H9 (cell line): Measurements from ENCODE around the gene KLHL5. TPM values are rescaled to one million over a fixed set of nuclear protein-coding genes. Genes with fewer than 3 reads are reported as not detected.

Source experiments
- DNase-seq: peaks from one replicate; pipeline ENCODE4 v3.0.0-alpha.2; 2017
- H2AFZ ChIP-seq: one replicate; pipeline ENCODE4 v1.6.1; 2013; ENCODE audit warnings: mild to moderate bottlenecking, low read length, control low read depth, moderate library complexity
- H2AK5ac ChIP-seq: 2 replicates; pipeline ENCODE4 v1.6.1; 2013; ENCODE audit warnings: low read length, control low read depth, mixed read lengths; ENCODE audit not compliant: insufficient read length
- H2BK120ac ChIP-seq: one replicate; pipeline ENCODE4 v1.6.1; 2013; ENCODE audit warnings: low read depth, mild to moderate bottlenecking, low read length, control low read depth, inconsistent platforms; ENCODE audit not compliant: poor library complexity, severe bottlenecking
- H2BK12ac ChIP-seq: 2 replicates; pipeline ENCODE4 v1.6.1; 2013; ENCODE audit warnings: low read length, control low read depth, mixed read lengths, low read depth; ENCODE audit not compliant: insufficient read length
- H2BK15ac ChIP-seq: 2 replicates; pipeline ENCODE4 v1.6.1; 2013; ENCODE audit warnings: low read depth, low read length, control low read depth
- H2BK20ac ChIP-seq: one replicate; pipeline ENCODE4 v1.6.1; 2013; ENCODE audit warnings: low read depth, mild to moderate bottlenecking, low read length, control low read depth, inconsistent platforms; ENCODE audit not compliant: poor library complexity, severe bottlenecking
- H2BK5ac ChIP-seq: 2 replicates; pipeline ENCODE4 v1.6.1; 2013; ENCODE audit warnings: low read length, control low read depth, mixed read lengths; ENCODE audit not compliant: insufficient read length
- H3K14ac ChIP-seq: 2 replicates; pipeline ENCODE4 v1.6.1; 2013; ENCODE audit warnings: low read length, control low read depth; ENCODE audit not compliant: insufficient read depth
- H3K18ac ChIP-seq: 2 replicates; pipeline ENCODE4 v1.6.1; 2013; ENCODE audit warnings: low read depth, mild to moderate bottlenecking, mixed read lengths, low read length, control low read depth; ENCODE audit not compliant: insufficient read length
- H3K23ac ChIP-seq: 2 replicates; pipeline ENCODE4 v1.6.1; 2013; ENCODE audit warnings: low read length, control low read depth, mixed read lengths, low read depth; ENCODE audit not compliant: insufficient read length
- H3K23me2 ChIP-seq: 2 replicates; pipeline ENCODE4 v1.6.1; 2013; ENCODE audit warnings: low read depth, mild to moderate bottlenecking, mixed read lengths, low read length, control low read depth; ENCODE audit not compliant: insufficient read length, poor library complexity, severe bottlenecking
- H3K27ac ChIP-seq: 2 replicates; pipeline ENCODE4 v1.5.1; 2013; ENCODE audit warnings: low read length, control low read depth, mixed read lengths, low read depth; ENCODE audit not compliant: insufficient read length
- H3K27me3 ChIP-seq: 2 replicates; pipeline ENCODE4 v1.6.1; 2013; ENCODE audit warnings: low read length, control low read depth, inconsistent platforms; ENCODE audit not compliant: insufficient read depth
- H3K4ac ChIP-seq: 2 replicates; pipeline ENCODE4 v1.6.1; 2013; ENCODE audit warnings: low read depth, mild to moderate bottlenecking, control low read depth, inconsistent platforms, low read length, moderate library complexity
- H3K4me1 ChIP-seq: 2 replicates; pipeline ENCODE4 v1.6.1; 2013; ENCODE audit warnings: low read length, control low read depth, inconsistent platforms; ENCODE audit not compliant: insufficient read depth
- H3K4me2 ChIP-seq: 2 replicates; pipeline ENCODE4 v1.6.1; 2013; ENCODE audit warnings: low read length, control low read depth, mixed read lengths; ENCODE audit not compliant: insufficient read length, insufficient read depth
- H3K56ac ChIP-seq: 2 replicates; pipeline ENCODE4 v1.6.1; 2013; ENCODE audit warnings: low read depth, mild to moderate bottlenecking, mixed read lengths, low read length, control low read depth; ENCODE audit not compliant: insufficient read length
- H3K79me1 ChIP-seq: 2 replicates; pipeline ENCODE4 v1.6.1; 2013; ENCODE audit warnings: low read depth, mild to moderate bottlenecking, moderate library complexity, low read length, control low read depth, inconsistent platforms; ENCODE audit not compliant: insufficient read depth, poor library complexity, severe bottlenecking
- H3K79me2 ChIP-seq: 2 replicates; pipeline ENCODE4 v1.6.1; 2013; ENCODE audit warnings: low read length, control low read depth, inconsistent platforms; ENCODE audit not compliant: insufficient read depth
- H3K9ac ChIP-seq: 2 replicates; pipeline ENCODE4 v1.6.1; 2013; ENCODE audit warnings: low read length, control low read depth, mixed read lengths; ENCODE audit not compliant: insufficient read length; ENCODE audit errors: extremely low read depth
- H3K9me3 ChIP-seq: one replicate; pipeline ENCODE4 v1.6.1; 2013; ENCODE audit warnings: low read depth, low read length, inconsistent platforms; ENCODE audit not compliant: control insufficient read depth
- H3T11ph ChIP-seq: one replicate; pipeline ENCODE4 v1.6.1; 2013; ENCODE audit warnings: mild to moderate bottlenecking, low read length, control low read depth, inconsistent platforms
- H4K20me1 ChIP-seq: one replicate; pipeline ENCODE4 v1.6.1; 2013; ENCODE audit not compliant: control insufficient read depth, insufficient read length, insufficient read depth
- H4K5ac ChIP-seq: 2 replicates; pipeline ENCODE4 v1.6.1; 2013; ENCODE audit warnings: low read depth, mild to moderate bottlenecking, mixed read lengths, low read length, control low read depth; ENCODE audit not compliant: insufficient read length
- H4K8ac ChIP-seq: replicated peaks from 2 replicates; pipeline ENCODE4 v1.6.1; 2013; ENCODE audit warnings: low read length, control low read depth, mixed read lengths, low read depth; ENCODE audit not compliant: insufficient read length
- H4K91ac ChIP-seq: 2 replicates; pipeline ENCODE4 v1.6.1; 2013; ENCODE audit warnings: low read depth, mild to moderate bottlenecking, moderate library complexity, mixed read lengths, low read length, control low read depth; ENCODE audit not compliant: insufficient read length
- H3K27ac Mint-ChIP-seq, 3 experiments: 2 replicates in 2 of 3; 3 replicates in 1 of 3; pipeline ENCODE4 v1.8.0; 2020 to 2021; ENCODE audit warnings: mixed read lengths in 3 of 3, mild to moderate bottlenecking in 1 of 3, moderate library complexity in 1 of 3
- H3K27me3 Mint-ChIP-seq: 2 replicates; pipeline ENCODE4 v1.8.0; 2021; ENCODE audit warnings: low read depth, mild to moderate bottlenecking, moderate library complexity, mixed read lengths
- H3K36me3 Mint-ChIP-seq, 3 experiments: 2 replicates in 2 of 3; 3 replicates in 1 of 3; pipeline ENCODE4 v1.8.0; 2020 to 2021; ENCODE audit warnings: low read depth in 3 of 3, mixed read lengths in 3 of 3; ENCODE audit not compliant: insufficient read depth in 1 of 3
- H3K4me1 Mint-ChIP-seq, 2 experiments: 2 replicates each; pipeline ENCODE4 v1.8.0; 2020; ENCODE audit warnings: mixed read lengths in 2 of 2
- H3K4me3 Mint-ChIP-seq, 2 experiments: 2 replicates in 1 of 2; 3 replicates in 1 of 2; pipeline ENCODE4 v1.8.0; 2020 to 2021; ENCODE audit warnings: mild to moderate bottlenecking in 2 of 2, mixed read lengths in 2 of 2, moderate library complexity in 1 of 2
- H3K9me3 Mint-ChIP-seq, 2 experiments: 2 replicates in 1 of 2; 3 replicates in 1 of 2; pipeline ENCODE4 v1.8.0; 2020; ENCODE audit warnings: mild to moderate bottlenecking in 2 of 2, mixed read lengths in 2 of 2, moderate library complexity in 1 of 2
- WGBS: extraction: QIAGEN DNeasy Blood & Tissue Kit; methylation state at CpG from one replicate; pipeline ENCODE4 v1.1.7; 2013; ENCODE audit warnings: missing lambda C conversion rate, low lambda C conversion rate, mixed read lengths; ENCODE audit not compliant: insufficient read length; ENCODE audit errors: extremely low coverage; 5-methylcytosine and 5-hydroxymethylcytosine counted together
- total RNA-seq: library from RNA; stranded (reverse); gene quantifications from 2 replicates; pipeline ENCODE4 v1.2.1, GENCODE V29; 2021
- TF ChIP-seq, protein P1 (sequence below): fragments of 200-600 bp; sonication (generic); conservative IDR thresholded peaks from 3 replicates; pipeline ENCODE4 v1.8.0; 2021; ENCODE audit warnings: antibody characterized with exemption, mild to moderate bottlenecking

KLHL5 gene
- total RNA-seq, 1 experiment from 2014 or later = 16.8 TPM

DNA sequence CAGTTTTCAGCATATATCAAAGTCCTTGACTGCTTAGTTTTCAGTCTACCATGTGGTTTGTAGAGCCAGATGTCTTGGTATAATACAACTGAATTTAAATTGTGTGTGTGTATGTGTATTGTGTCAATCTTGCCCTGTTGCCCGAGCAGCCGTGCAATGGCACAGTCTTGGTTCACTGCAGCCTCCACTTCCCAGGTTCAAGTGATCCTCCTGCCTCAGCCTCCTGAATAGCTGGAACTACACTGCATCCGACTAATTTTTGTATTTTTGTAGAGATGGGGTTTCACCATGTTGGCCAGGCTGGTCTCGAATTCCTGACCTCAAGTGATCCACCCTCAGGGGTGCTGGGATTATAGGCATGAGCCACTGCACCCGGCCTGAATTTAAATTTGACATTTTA, 6.0 kb upstream of the KLHL5 start:
- Histone ChIP-seq H3T11ph (no peak overlapping the region), H3K23ac (no peak overlapping the region), H3K9me3 (no peaks in the 10 kb centered on the region), H3K14ac (no peak overlapping the region), H3K79me1 (no peaks in the 10 kb centered on the region), H3K27me3 (no peaks in the 10 kb centered on the region), H2BK5ac (no peak overlapping the region), H3K9ac (no peak overlapping the region), H2BK20ac (no peak overlapping the region), H2AK5ac (no peak overlapping the region), H3K79me2 (no peaks in the 10 kb centered on the region), H3K4me1 (peaks cover 2% of the 10 kb centered on the region; the same call in 1 of the 2 replicates), H3K56ac (no peak overlapping the region), H2BK120ac (no peak overlapping the region), H2BK12ac (no peak overlapping the region), H4K91ac (no peak overlapping the region), H2BK15ac (no peak overlapping the region), H3K4me2 (no peak overlapping the region), H3K4ac (no peak overlapping the region), H3K23me2 (no peaks in the 10 kb centered on the region), H3K18ac (no peak overlapping the region), H2AFZ (no peak overlapping the region), H4K8ac (no peak overlapping the region), H4K20me1 (no peaks in the 10 kb centered on the region), H3K27ac (no peak overlapping the region), H4K5ac (no peak overlapping the region)
- no peak overlapping the region for H3K4me3 Mint-ChIP-seq
- DNase-seq = no peak
- no peaks in the 10 kb centered on the region for H3K27me3 Mint-ChIP-seq
- H3K27ac Mint-ChIP-seq = no peak overlapping the region
- H3K4me1 Mint-ChIP-seq = peaks cover 14 to 18% of the 10 kb centered on the region in 2 experiments
- no peaks in the 10 kb centered on the region for H3K9me3 Mint-ChIP-seq
- WGBS = no CpG with 5 or more reads among the region's 5 CpGs
- H3K36me3 Mint-ChIP-seq = no peaks in the 10 kb centered on the region
- TF ChIP-seq, protein P1, sequence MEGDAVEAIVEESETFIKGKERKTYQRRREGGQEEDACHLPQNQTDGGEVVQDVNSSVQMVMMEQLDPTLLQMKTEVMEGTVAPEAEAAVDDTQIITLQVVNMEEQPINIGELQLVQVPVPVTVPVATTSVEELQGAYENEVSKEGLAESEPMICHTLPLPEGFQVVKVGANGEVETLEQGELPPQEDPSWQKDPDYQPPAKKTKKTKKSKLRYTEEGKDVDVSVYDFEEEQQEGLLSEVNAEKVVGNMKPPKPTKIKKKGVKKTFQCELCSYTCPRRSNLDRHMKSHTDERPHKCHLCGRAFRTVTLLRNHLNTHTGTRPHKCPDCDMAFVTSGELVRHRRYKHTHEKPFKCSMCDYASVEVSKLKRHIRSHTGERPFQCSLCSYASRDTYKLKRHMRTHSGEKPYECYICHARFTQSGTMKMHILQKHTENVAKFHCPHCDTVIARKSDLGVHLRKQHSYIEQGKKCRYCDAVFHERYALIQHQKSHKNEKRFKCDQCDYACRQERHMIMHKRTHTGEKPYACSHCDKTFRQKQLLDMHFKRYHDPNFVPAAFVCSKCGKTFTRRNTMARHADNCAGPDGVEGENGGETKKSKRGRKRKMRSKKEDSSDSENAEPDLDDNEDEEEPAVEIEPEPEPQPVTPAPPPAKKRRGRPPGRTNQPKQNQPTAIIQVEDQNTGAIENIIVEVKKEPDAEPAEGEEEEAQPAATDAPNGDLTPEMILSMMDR = no peak
